Osteoblast (primary cell): ENCODE results near the gene IL34. TPM values are rescaled to one million over a fixed set of nuclear protein-coding genes. Genes with fewer than 3 reads are reported as not detected.

ENCODE experiments used
- DNase-seq: peaks from one replicate; pipeline ENCODE4 v3.0.0; 2011; ENCODE audit warnings: low spot score, mixed read lengths; ENCODE audit not compliant: insufficient read length; ENCODE audit errors: missing footprints
- H2AFZ ChIP-seq: 2 replicates; pipeline ENCODE4 v1.6.0; 2011; ENCODE audit warnings: mild to moderate bottlenecking, low read length
- H3K27ac ChIP-seq: 2 replicates; pipeline ENCODE4 v1.5.1; 2011; ENCODE audit warnings: mild to moderate bottlenecking, low read depth, low read length, moderate library complexity
- H3K27me3 ChIP-seq: 2 replicates; pipeline ENCODE4 v1.6.0; 2012; ENCODE audit warnings: mild to moderate bottlenecking, control low read depth, inconsistent platforms, low read length, moderate library complexity; ENCODE audit not compliant: insufficient read depth
- H3K36me3 ChIP-seq: 2 replicates; pipeline ENCODE4 v1.5.1; 2011; ENCODE audit warnings: mild to moderate bottlenecking, low read length, control low read depth, moderate library complexity; ENCODE audit not compliant: insufficient read depth
- H3K4me1 ChIP-seq: 2 replicates; pipeline ENCODE4 v1.5.1; 2011; ENCODE audit warnings: mild to moderate bottlenecking, low read length, control low read depth, moderate library complexity; ENCODE audit not compliant: insufficient read depth
- H3K4me2 ChIP-seq: 2 replicates; pipeline ENCODE4 v1.6.0; 2011; ENCODE audit warnings: mild to moderate bottlenecking, low read length; ENCODE audit not compliant: insufficient read depth
- H3K4me3 ChIP-seq: fragments of 200-600 bp; sonication (generic); 3 replicates; pipeline ENCODE4 v1.5.1; 2012; ENCODE audit warnings: mild to moderate bottlenecking, low read length, inconsistent platforms; ENCODE audit not compliant: insufficient read depth
- H3K79me2 ChIP-seq: 2 replicates; pipeline ENCODE4 v1.6.0; 2012; ENCODE audit warnings: mild to moderate bottlenecking, low read length, control low read depth, inconsistent platforms; ENCODE audit not compliant: insufficient read depth
- H3K9me3 ChIP-seq: 2 replicates; pipeline ENCODE4 v1.5.1; 2011; ENCODE audit warnings: low read depth, low read length, control low read depth
- H4K20me1 ChIP-seq: 2 replicates; pipeline ENCODE4 v1.6.0; 2012; ENCODE audit warnings: mild to moderate bottlenecking, low read length, control low read depth; ENCODE audit not compliant: insufficient read depth
- CTCF ChIP-seq: IDR thresholded peaks from 2 replicates; pipeline ENCODE4 v1.5.1; 2011; ENCODE audit warnings: mild to moderate bottlenecking, low read depth, low read length, moderate library complexity; ENCODE audit errors: extremely low read depth
- total RNA-seq: library from RNA; depleted of rRNA; stranded (reverse); fragments of >200 nt; gene quantifications from 2 replicates; pipeline ENCODE4 v1.2.3, GENCODE V29; 2012

IL34 gene
- total RNA-seq, 1 donor, result 9.4 TPM

DNA sequence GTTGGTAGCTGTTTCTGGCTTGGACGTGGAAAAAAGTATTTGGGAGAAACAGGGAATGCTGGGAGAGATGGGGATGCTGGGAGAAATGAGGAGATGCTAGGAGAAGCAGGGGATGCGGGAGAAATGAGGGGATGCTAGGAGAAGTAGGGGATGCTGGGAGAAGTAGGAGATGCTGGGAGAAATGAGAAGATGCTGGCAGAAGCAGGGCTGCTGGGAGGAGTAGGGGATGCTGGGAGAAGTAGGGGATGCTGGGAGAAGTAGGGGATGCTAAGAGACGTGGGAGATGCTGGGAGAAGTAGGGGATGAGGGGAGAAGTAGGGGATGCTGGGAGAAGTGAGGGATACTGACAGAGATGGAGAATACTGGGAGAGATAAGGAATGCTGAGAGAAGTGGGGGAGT lies 45.6 kb upstream of the IL34 start:
- Histone ChIP-seq H3K27ac (no peak overlapping the region), H3K9me3 (no peaks in the 10 kb centered on the region), H3K4me2 (no peak overlapping the region), H3K4me1 (no peaks in the 10 kb centered on the region), H4K20me1 (no peaks in the 10 kb centered on the region), H3K36me3 (no peaks in the 10 kb centered on the region), H3K27me3 (no peaks in the 10 kb centered on the region), H3K4me3 (no peak overlapping the region), H3K79me2 (no peaks in the 10 kb centered on the region), H2AFZ (no peak overlapping the region)
- no peak for TF ChIP-seq CTCF
- DNase-seq, result peak; percentile 53

- Histone ChIP-seq H3K79me2 (no peaks in the 10 kb centered on the region), H3K4me2 (no peak overlapping the region), H3K27ac (no peak overlapping the region), H3K9me3 (no peaks in the 10 kb centered on the region), H3K4me1 (no peaks in the 10 kb centered on the region), H3K36me3 (no peaks in the 10 kb centered on the region), H4K20me1 (no peaks in the 10 kb centered on the region), H3K4me3 (no peak overlapping the region), H2AFZ (no peak overlapping the region), H3K27me3 (no peaks in the 10 kb centered on the region)
- TF ChIP-seq CTCF, result no peak
- peak; percentile 53 for DNase-seq
Measured at GRCh38 chr16:70601576-70602575, 44.5 kb upstream of the IL34 start.

GRCh38 chr16:70602831-70603230 lies 43.5 kb upstream of the IL34 start:
- Histone ChIP-seq H3K27ac (no peak overlapping the region), H3K4me1 (no peaks in the 10 kb centered on the region), H3K79me2 (no peaks in the 10 kb centered on the region), H3K4me3 (no peak overlapping the region), H3K9me3 (no peaks in the 10 kb centered on the region), H3K4me2 (no peak overlapping the region), H4K20me1 (no peaks in the 10 kb centered on the region), H2AFZ (no peak overlapping the region), H3K27me3 (no peaks in the 10 kb centered on the region), H3K36me3 (no peaks in the 10 kb centered on the region)
- no peak for DNase-seq
- TF ChIP-seq CTCF, result no peak
